A549 (cell line): Measurements from ENCODE around the gene LRP1. TPM values are rescaled to one million over a fixed set of nuclear protein-coding genes. Genes with fewer than 3 reads are reported as not detected.

Source experiments
- ATAC-seq, 2 experiments: fragments of 200-7000 bp in 1 of 2; fragments of >200 bp in 1 of 2; cut with Nextera tagmentation in 1 of 2; cut with Tn5 transposase in 1 of 2; 3 replicates each; pipeline versions ENCODE4 v1.8.0 to v1.9.1; 2018 to 2020; ENCODE audit warnings: mild to moderate bottlenecking in 1 of 2, moderate library complexity in 1 of 2
- CTCF ChIA-PET: fragments of 300-600 bp; sonication (Branson Sonifier 250); formaldehyde crosslinking; extraction: SDS; loops from one replicate; lab custom pipeline; 2021; ENCODE audit warnings: antibody characterized with exemption, inconsistent platforms; lab: Yijun Ruan, JAX
- POLR2A ChIA-PET: fragments of 350-600 bp; formaldehyde crosslinking; extraction: SDS; loops from one replicate; lab custom pipeline; 2021; ENCODE audit warnings: antibody characterized with exemption, inconsistent platforms; lab: Yijun Ruan, JAX
- DNase-seq, 2 experiments: peaks; one replicate each; pipeline versions ENCODE4 v3.0.0 to v3.0.0-alpha.2; 2011 to 2016; ENCODE audit warnings: low read depth in 1 of 2, low spot score in 1 of 2
- FAIRE-seq: peaks from 2 replicates; lab custom pipeline; 2011; peaks lifted over from hg19 to GRCh38; lab: Jason Lieb, UNC
- H3K27ac ChIP-seq, 2 experiments: fragments of >200 bp; sonication (Bioruptor Twin); formaldehyde crosslinking; 3 replicates each; pipeline ENCODE4 v1.5.1; 2016 to 2017
- H3K4me1 ChIP-seq: fragments of >200 bp; sonication (Bioruptor Twin); formaldehyde crosslinking; 3 replicates; pipeline ENCODE4 v1.6.1; 2016
- H3K4me2 ChIP-seq: fragments of >200 bp; sonication (Bioruptor Twin); formaldehyde crosslinking; 3 replicates; pipeline ENCODE4 v1.6.1; 2016
- H3K4me3 ChIP-seq: fragments of >200 bp; sonication (Bioruptor Twin); formaldehyde crosslinking; 3 replicates; pipeline ENCODE4 v1.5.1; 2016
- H3K9me3 ChIP-seq: fragments of >200 bp; sonication (Bioruptor Twin); formaldehyde crosslinking; 3 replicates; pipeline ENCODE4 v1.6.1; 2016
- CBX2 ChIP-seq: fragments of 200-600 bp; sonication (generic); IDR thresholded peaks from 2 replicates; pipeline ENCODE4 v1.6.1; 2016; ENCODE audit warnings: low read depth, mild to moderate bottlenecking, borderline replicate concordance
- CEBPB ChIP-seq, 2 experiments: fragments of >200 bp in 1 of 2; sonication (Bioruptor Twin) in 1 of 2; formaldehyde crosslinking in 1 of 2; IDR thresholded peaks; 2 replicates each; pipeline ENCODE4 v1.6.1; 2012 to 2016
- CHD2 ChIP-seq: fragments of 150-350 bp; IDR thresholded peaks from 2 replicates; pipeline ENCODE4 v1.6.1; 2014; ENCODE audit warnings: low read length; ENCODE audit not compliant: partially characterized antibody
- EHMT2 ChIP-seq: fragments of 200-600 bp; sonication (generic); IDR thresholded peaks from 2 replicates; pipeline ENCODE4 v1.6.1; 2016; ENCODE audit warnings: antibody characterized with exemption, low read depth, mild to moderate bottlenecking, moderate library complexity
- EP300 ChIP-seq, 2 experiments: fragments of >200 bp; sonication (Bioruptor Twin); formaldehyde crosslinking; IDR thresholded peaks; 2 replicates in 1 of 2; 3 replicates in 1 of 2; pipeline ENCODE4 v1.6.1; 2016 to 2017
- FOSL2 ChIP-seq, 2 experiments: fragments of 450-650 bp in 1 of 2; fragments of >200 bp in 1 of 2; sonication (Bioruptor Twin) in 1 of 2; formaldehyde crosslinking; IDR thresholded peaks; 2 replicates each; pipeline versions ENCODE4 v1.5.0 to v1.6.1; 2016 to 2020; ENCODE audit warnings: mild to moderate bottlenecking in 1 of 2, moderate library complexity in 1 of 2
- GATA3 ChIP-seq: IDR thresholded peaks from 2 replicates; pipeline ENCODE4 v1.6.1; 2012; ENCODE audit warnings: borderline replicate concordance
- HDAC2 ChIP-seq: fragments of 200-600 bp; sonication (generic); IDR thresholded peaks from 2 replicates; pipeline ENCODE4 v1.6.1; 2016
- HOXA7 ChIP-seq: fragments of 250-450 bp; sonication (Bioruptor Pico); IDR thresholded peaks from 2 replicates; pipeline ENCODE4 v1.5.0; 2020; ENCODE audit warnings: mild to moderate bottlenecking, moderate library complexity
- JUNB ChIP-seq: fragments of >200 bp; sonication (Bioruptor Twin); formaldehyde crosslinking; IDR thresholded peaks from 2 replicates; pipeline ENCODE4 v1.6.1; 2016
- KDM5A ChIP-seq: fragments of 200-600 bp; sonication (generic); IDR thresholded peaks from 2 replicates; pipeline ENCODE4 v1.6.1; 2016; ENCODE audit warnings: antibody characterized with exemption, mild to moderate bottlenecking
- MAZ ChIP-seq: fragments of 150-350 bp; IDR thresholded peaks from 2 replicates; pipeline ENCODE4 v1.6.1; 2014; ENCODE audit warnings: antibody characterized with exemption, low read depth, low read length, borderline replicate concordance
- MYC ChIP-seq: IDR thresholded peaks from 2 replicates; pipeline ENCODE4 v1.6.1; 2012; ENCODE audit warnings: mild to moderate bottlenecking, inconsistent platforms, low read length, improper control_type of control experiment, borderline replicate concordance
- NFE2L2 ChIP-seq: fragments of 150-350 bp; conservative IDR thresholded peaks from 2 replicates; pipeline ENCODE4 v1.6.1; 2014; ENCODE audit warnings: low read length
- NPAS2 ChIP-seq: fragments of 250-450 bp; sonication (Bioruptor Pico); IDR thresholded peaks from 2 replicates; pipeline ENCODE4 v1.8.0; 2022; ENCODE audit warnings: mild to moderate bottlenecking, moderate library complexity, borderline replicate concordance
- PHF8 ChIP-seq: fragments of 200-600 bp; sonication (generic); IDR thresholded peaks from 2 replicates; pipeline ENCODE4 v1.6.1; 2016; ENCODE audit warnings: low read depth, mild to moderate bottlenecking, antibody characterized with exemption, moderate library complexity, borderline replicate concordance
- POLR2AphosphoS2 ChIP-seq: conservative IDR thresholded peaks from 2 replicates; pipeline ENCODE4 v1.6.1; 2012; ENCODE audit warnings: low read length, improper control_type of control experiment, inconsistent platforms
- RAD21 ChIP-seq, 2 experiments: fragments of >200 bp in 1 of 2; sonication (Bioruptor Twin) in 1 of 2; formaldehyde crosslinking in 1 of 2; IDR thresholded peaks in 1 of 2; conservative IDR thresholded peaks in 1 of 2; 2 replicates in 1 of 2; 3 replicates in 1 of 2; pipeline ENCODE4 v1.6.1; 2012 to 2018; ENCODE audit warnings: inconsistent platforms in 1 of 2
- RCOR1 ChIP-seq: fragments of 150-350 bp; IDR thresholded peaks from 2 replicates; pipeline ENCODE4 v1.6.1; 2014; ENCODE audit warnings: antibody characterized with exemption, low read length, low read depth
- RNF2 ChIP-seq: fragments of 200-600 bp; sonication (generic); IDR thresholded peaks from 2 replicates; pipeline ENCODE4 v1.6.1; 2016; ENCODE audit warnings: low read depth, mild to moderate bottlenecking, antibody characterized with exemption, moderate library complexity, borderline replicate concordance
- SMC3 ChIP-seq: fragments of >200 bp; sonication (Bioruptor Twin); formaldehyde crosslinking; IDR thresholded peaks from 3 replicates; pipeline ENCODE4 v1.6.1; 2018; ENCODE audit warnings: inconsistent platforms
- TFCP2L1 ChIP-seq: fragments of 250-450 bp; sonication (Bioruptor Pico); IDR thresholded peaks from 2 replicates; pipeline ENCODE4 v1.5.0; 2021; ENCODE audit warnings: mild to moderate bottlenecking
- WGBS: methylation state at CpG from one replicate; pipeline ENCODE4 v1.1.6; 2017; ENCODE audit errors: missing lambda C conversion rate; 5-methylcytosine and 5-hydroxymethylcytosine counted together
- polyA plus RNA-seq, 4 experiments: library from polyadenylated mRNA; depleted of rRNA in 3 of 4; stranded (reverse); fragments of >200 nt; fragmentation: RNase III in 1 of 4; extraction: RNeasy Plus Mini Kit Qiagen cat#74134 plus additional on column Dnase treatment in 1 of 4; gene quantifications; 2 replicates in 3 of 4; 3 replicates in 1 of 4; pipeline ENCODE4 v1.2.3, GENCODE V29; 2011 to 2017
- TF ChIP-seq, protein P1 (sequence below): fragments of >200 bp; sonication (Bioruptor Twin); formaldehyde crosslinking; IDR thresholded peaks from 3 replicates; pipeline ENCODE4 v1.6.1; 2016
- TF ChIP-seq, protein P2 (sequence below): IDR thresholded peaks from 2 replicates; pipeline ENCODE4 v1.6.1; 2012
- TF ChIP-seq, protein P3 (sequence below): fragments of 250-450 bp; sonication (Bioruptor Pico); IDR thresholded peaks from 2 replicates; pipeline ENCODE4 v1.5.0; 2021; ENCODE audit warnings: mild to moderate bottlenecking, moderate library complexity, borderline replicate concordance
- TF ChIP-seq, protein P4 (sequence below): fragments of >200 bp; sonication (Bioruptor Twin); formaldehyde crosslinking; IDR thresholded peaks from 3 replicates; pipeline ENCODE4 v1.5.1; 2016
- TF ChIP-seq, protein P5 (sequence below): IDR thresholded peaks from 2 replicates; pipeline ENCODE4 v1.6.1; 2012

The LRP1 gene
- polyA plus RNA-seq, 2 of the 4 experiments (the other 2 are of a cell fraction): 5.6 to 9.4 TPM

DNA sequence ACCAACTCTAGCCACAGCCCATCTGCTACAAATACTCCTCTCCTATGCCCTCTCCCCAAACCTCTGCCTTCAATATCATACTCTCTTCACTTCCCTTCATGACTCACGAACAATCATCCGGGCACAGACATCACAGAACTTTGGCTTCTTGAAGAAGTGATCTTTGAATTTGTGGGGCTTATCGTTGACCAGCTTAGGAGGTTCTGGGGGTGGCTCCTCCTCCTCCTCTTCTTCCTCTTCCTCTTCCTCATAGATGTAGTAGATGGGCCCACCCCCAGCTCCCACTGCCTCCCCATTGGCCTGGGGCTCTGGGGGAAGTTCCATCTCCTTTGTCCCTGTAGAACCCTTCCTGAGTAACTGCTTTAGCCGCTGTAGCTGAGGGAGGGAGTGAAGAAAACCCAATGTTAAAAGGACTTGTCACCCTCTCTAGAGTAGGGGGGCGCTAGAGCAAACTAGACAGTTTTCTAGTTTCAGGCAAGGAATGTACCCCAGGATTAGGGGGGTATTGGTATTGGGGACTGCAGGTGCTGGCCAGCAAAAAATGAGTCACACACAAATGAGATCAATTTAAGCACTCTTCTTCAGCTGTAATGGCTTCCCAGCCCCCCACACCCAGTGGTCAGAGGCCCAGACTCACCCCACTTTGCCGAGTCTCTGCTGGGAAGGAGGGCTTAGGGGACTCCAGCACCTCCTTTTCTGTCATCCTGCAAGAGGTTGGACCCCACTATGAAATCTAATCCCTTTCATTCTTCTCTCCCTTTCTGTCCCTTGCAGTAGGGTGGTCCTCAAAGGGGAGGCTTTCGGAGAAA is 120.9 kb downstream of the LRP1 start (continued):
- no peak for TF ChIP-seq RCOR1

DNA sequence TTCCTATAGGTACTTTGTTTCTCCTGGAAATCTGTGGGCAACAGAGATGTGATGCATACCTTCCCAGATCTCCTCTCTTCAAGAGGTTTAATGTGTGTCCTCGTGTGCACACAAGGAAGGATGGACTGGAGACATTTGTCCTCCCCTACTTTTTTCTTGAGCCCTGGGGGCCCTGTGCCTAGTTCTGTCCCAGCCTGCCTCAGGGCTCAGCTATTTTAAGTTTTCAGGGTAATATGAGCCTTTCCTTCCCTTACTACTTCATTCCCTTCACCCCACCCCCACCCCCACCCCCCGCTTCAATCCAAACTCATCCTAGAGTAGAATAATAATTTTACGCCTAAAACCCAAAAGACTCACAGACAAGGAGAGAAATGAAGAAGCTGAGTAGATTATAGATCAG is 122.3 kb downstream of the LRP1 start:
- no peak overlapping the region for H3K4me2 ChIP-seq
- H3K4me1 ChIP-seq: no peaks in the 10 kb centered on the region; the same call in 2 of the 3 replicates
- H3K27ac ChIP-seq: no peak overlapping the region
- DNase-seq (no peak), ATAC-seq (no peak), FAIRE-seq (no peak)
- ChIA-PET CTCF (interaction anchor here (0.6 to 12.1 kb wide), 8 partner anchors 10 to 369 kb away, joined by 4 to 131 read pairs (median 9); no protein-coding TSS in a partner anchor), POLR2A (interaction anchor here (0.6 kb wide), 1 partner anchor 187 kb away, joined by 3 read pairs; no protein-coding TSS in a partner anchor)
- H3K4me3 ChIP-seq: no peak overlapping the region
- no peaks in the 10 kb centered on the region for H3K9me3 ChIP-seq
- WGBS: 90% methylated on average over 3 of the region's 3 CpGs
- TF ChIP-seq CHD2 (no peak), KDM5A (no peak), SMC3 (no peak), CBX2 (no peak), TFCP2L1 (CRISPR knock-in tag) (no peak), EHMT2 (no peak), CEBPB (IDR thresholded peaks at IDR 0.05) (no peak), NFE2L2 (no peak), FOSL2 (IDR thresholded peaks at IDR 0.05) (no peak), FOSL2 (CRISPR knock-in tag; IDR thresholded peaks at IDR 0.05) (no peak), RNF2 (no peak), MAZ (no peak), GATA3 (no peak), POLR2AphosphoS2 (no peak)
- TF ChIP-seq, protein P1, sequence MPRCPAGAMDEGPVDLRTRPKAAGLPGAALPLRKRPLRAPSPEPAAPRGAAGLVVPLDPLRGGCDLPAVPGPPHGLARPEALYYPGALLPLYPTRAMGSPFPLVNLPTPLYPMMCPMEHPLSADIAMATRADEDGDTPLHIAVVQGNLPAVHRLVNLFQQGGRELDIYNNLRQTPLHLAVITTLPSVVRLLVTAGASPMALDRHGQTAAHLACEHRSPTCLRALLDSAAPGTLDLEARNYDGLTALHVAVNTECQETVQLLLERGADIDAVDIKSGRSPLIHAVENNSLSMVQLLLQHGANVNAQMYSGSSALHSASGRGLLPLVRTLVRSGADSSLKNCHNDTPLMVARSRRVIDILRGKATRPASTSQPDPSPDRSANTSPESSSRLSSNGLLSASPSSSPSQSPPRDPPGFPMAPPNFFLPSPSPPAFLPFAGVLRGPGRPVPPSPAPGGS: no peak
- TF ChIP-seq, protein P2, sequence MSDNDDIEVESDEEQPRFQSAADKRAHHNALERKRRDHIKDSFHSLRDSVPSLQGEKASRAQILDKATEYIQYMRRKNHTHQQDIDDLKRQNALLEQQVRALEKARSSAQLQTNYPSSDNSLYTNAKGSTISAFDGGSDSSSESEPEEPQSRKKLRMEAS: no peak
- TF ChIP-seq, protein P3, sequence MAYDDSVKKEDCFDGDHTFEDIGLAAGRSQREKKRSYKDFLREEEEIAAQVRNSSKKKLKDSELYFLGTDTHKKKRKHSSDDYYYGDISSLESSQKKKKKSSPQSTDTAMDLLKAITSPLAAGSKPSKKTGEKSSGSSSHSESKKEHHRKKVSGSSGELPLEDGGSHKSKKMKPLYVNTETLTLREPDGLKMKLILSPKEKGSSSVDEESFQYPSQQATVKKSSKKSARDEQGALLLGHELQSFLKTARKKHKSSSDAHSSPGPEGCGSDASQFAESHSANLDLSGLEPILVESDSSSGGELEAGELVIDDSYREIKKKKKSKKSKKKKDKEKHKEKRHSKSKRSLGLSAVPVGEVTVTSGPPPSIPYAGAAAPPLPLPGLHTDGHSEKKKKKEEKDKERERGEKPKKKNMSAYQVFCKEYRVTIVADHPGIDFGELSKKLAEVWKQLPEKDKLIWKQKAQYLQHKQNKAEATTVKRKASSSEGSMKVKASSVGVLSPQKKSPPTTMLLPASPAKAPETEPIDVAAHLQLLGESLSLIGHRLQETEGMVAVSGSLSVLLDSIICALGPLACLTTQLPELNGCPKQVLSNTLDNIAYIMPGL: no peak

DNA sequence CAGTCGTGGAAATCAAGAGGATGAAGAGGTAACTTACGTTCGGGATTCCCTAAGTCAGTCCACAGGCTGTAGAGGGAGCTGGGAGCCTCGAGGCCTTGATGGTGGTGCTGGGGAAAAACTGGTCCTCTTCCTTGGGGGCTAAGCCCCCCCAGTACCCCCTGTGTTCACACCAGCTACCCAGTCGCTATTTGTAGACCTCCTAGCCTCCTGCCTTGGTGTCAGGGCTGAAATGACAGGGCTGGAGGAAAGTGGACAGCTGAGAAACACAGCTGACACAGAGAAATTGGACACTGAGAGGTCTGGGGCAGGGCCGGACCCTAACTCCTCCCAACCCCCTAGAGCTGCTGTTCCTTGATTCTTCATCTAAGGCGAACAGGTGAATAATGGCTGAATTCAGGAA is 122.7 kb downstream of the LRP1 start, which contains the start of gene STAC3:
TSS of gene STAC3 (minus strand) at position 232 of the 400 bp plus-strand sequence. CDS start 1,551 bp downstream, outside the sequence.
- ATAC-seq (no peak), DNase-seq (no peak), FAIRE-seq (no peak)
- no peaks in the 10 kb centered on the region for H3K4me1 ChIP-seq
- CTCF ChIA-PET: interaction anchor here (0.6 to 12.1 kb wide), 7 partner anchors 11 to 369 kb away, joined by 4 to 131 read pairs (median 23); no protein-coding TSS in a partner anchor
- H3K4me3 ChIP-seq: no peak within 1 kb of the TSS
- POLR2A ChIA-PET: no interaction called here
- no peaks in the 10 kb centered on the region for H3K9me3 ChIP-seq
- H3K4me2 ChIP-seq: no peak within 1 kb of the TSS
- no peak within 1 kb of the TSS for H3K27ac ChIP-seq
- WGBS: 77% methylated on average over 7 of the region's 7 CpGs
- TF ChIP-seq, protein P4, sequence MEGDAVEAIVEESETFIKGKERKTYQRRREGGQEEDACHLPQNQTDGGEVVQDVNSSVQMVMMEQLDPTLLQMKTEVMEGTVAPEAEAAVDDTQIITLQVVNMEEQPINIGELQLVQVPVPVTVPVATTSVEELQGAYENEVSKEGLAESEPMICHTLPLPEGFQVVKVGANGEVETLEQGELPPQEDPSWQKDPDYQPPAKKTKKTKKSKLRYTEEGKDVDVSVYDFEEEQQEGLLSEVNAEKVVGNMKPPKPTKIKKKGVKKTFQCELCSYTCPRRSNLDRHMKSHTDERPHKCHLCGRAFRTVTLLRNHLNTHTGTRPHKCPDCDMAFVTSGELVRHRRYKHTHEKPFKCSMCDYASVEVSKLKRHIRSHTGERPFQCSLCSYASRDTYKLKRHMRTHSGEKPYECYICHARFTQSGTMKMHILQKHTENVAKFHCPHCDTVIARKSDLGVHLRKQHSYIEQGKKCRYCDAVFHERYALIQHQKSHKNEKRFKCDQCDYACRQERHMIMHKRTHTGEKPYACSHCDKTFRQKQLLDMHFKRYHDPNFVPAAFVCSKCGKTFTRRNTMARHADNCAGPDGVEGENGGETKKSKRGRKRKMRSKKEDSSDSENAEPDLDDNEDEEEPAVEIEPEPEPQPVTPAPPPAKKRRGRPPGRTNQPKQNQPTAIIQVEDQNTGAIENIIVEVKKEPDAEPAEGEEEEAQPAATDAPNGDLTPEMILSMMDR: no peak
- TF ChIP-seq SMC3 (no peak), EP300 (IDR thresholded peaks at IDR 0.05) (no peak), GATA3 (no peak), MYC (no peak), PHF8 (no peak), RAD21 (conservative IDR thresholded peaks at IDR 0.05 in 1 of 2, IDR thresholded peaks at IDR 0.05 in 1 of 2) (no peak), JUNB (no peak), HDAC2 (no peak), NPAS2 (CRISPR knock-in tag) (no peak), MAZ (no peak), RNF2 (no peak), HOXA7 (no peak)
- TF ChIP-seq, protein P5, sequence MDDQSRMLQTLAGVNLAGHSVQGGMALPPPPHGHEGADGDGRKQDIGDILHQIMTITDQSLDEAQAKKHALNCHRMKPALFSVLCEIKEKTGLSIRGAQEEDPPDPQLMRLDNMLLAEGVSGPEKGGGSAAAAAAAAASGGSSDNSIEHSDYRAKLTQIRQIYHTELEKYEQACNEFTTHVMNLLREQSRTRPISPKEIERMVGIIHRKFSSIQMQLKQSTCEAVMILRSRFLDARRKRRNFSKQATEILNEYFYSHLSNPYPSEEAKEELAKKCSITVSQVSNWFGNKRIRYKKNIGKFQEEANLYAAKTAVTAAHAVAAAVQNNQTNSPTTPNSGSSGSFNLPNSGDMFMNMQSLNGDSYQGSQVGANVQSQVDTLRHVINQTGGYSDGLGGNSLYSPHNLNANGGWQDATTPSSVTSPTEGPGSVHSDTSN: no peak
- TF ChIP-seq, protein P1: no peak
